DOHH2 (cell line): ENCODE data around the gene ZNF236.

ENCODE experiments used
- EZH2phosphoT487 ChIP-seq: fragments of 200-600 bp; sonication (generic); IDR thresholded peaks from 2 replicates; pipeline ENCODE4 v1.6.1; 2017; ENCODE audit warnings: borderline replicate concordance, mild to moderate bottlenecking, antibody characterized with exemption, low read length, moderate library complexity, mixed read lengths
- TF ChIP-seq, protein P1 (sequence below): fragments of 200-600 bp; sonication (generic); IDR thresholded peaks from one replicate; pipeline ENCODE4 v1.5.1; 2014; ENCODE audit warnings: antibody characterized with exemption, mild to moderate bottlenecking, low read depth, low read length; ENCODE audit not compliant: poor library complexity, severe bottlenecking

DNA sequence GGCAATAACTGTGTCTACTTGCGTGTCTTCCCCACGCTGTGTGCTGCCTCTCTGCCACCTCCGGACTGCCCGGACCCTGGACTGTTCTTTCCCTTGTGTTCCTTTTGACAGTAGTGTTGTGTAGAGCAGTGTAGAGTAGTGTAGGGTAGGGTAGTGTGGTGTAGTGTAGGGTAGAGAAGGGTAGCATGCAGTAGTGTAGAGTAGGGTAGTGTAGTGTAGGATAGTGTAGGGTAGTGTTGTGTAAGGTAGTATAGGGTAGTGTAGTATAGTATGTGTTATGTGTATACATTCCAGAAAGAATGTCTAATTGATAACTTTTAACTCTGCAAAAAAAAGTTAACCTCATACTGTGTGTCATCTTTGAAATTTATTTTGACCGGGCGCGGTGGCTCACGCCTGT lies 49.7 kb upstream of the ZNF236 start:
- TF ChIP-seq, protein P1, sequence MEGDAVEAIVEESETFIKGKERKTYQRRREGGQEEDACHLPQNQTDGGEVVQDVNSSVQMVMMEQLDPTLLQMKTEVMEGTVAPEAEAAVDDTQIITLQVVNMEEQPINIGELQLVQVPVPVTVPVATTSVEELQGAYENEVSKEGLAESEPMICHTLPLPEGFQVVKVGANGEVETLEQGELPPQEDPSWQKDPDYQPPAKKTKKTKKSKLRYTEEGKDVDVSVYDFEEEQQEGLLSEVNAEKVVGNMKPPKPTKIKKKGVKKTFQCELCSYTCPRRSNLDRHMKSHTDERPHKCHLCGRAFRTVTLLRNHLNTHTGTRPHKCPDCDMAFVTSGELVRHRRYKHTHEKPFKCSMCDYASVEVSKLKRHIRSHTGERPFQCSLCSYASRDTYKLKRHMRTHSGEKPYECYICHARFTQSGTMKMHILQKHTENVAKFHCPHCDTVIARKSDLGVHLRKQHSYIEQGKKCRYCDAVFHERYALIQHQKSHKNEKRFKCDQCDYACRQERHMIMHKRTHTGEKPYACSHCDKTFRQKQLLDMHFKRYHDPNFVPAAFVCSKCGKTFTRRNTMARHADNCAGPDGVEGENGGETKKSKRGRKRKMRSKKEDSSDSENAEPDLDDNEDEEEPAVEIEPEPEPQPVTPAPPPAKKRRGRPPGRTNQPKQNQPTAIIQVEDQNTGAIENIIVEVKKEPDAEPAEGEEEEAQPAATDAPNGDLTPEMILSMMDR = no peak
- no peak for TF ChIP-seq EZH2phosphoT487
